COLO668 (cell line): ENCODE results near the gene ABCC6.
"Not testable (repeated sequence)": the region's sequence is repeated elsewhere in the genome, so short reads cannot be mapped to it uniquely, and the experiment has no call there.

Experiments
- DNase-seq: peaks from one replicate; lab custom pipeline; 2025; ENCODE audit not compliant: unreplicated experiment; lab: John Stamatoyannopoulos, UW

Gene ABCC6

GRCh38 chr16:16222850-16223661 is at the start of gene ABCC6:
TSS of gene ABCC6 (minus strand) at chr16:16223494. CDS start at chr16:16223434, 60 bp downstream.
- DNase-seq = not testable (repeated sequence)

- not testable (repeated sequence) for DNase-seq
Measured at GRCh38 chr16:16272573-16273221, 49.4 kb upstream of the ABCC6 start.

GRCh38 chr16:16271658-16272057 is 48.4 kb upstream of the ABCC6 start:
- not testable (repeated sequence) for DNase-seq

- not testable (repeated sequence) for DNase-seq
Measured at GRCh38 chr16:16268185-16268808, 45.0 kb upstream of the ABCC6 start.

- DNase-seq = not testable (repeated sequence)
Measured at GRCh38 chr16:16267708-16268107, 44.4 kb upstream of the ABCC6 start.

- DNase-seq = not testable (repeated sequence)
Measured at GRCh38 chr16:16265044-16265443, 41.8 kb upstream of the ABCC6 start.

GRCh38 chr16:16263947-16264346 is 40.7 kb upstream of the ABCC6 start:
- not testable (repeated sequence) for DNase-seq

GRCh38 chr16:16262954-16263555 is 39.8 kb upstream of the ABCC6 start:
- not testable (repeated sequence) for DNase-seq

GRCh38 chr16:16259971-16260370 is 36.7 kb upstream of the ABCC6 start:
- not testable (repeated sequence) for DNase-seq

- not testable (repeated sequence) for DNase-seq
Measured at GRCh38 chr16:16258822-16259221, 35.5 kb upstream of the ABCC6 start.

GRCh38 chr16:16257301-16257923 is 34.1 kb upstream of the ABCC6 start:
- DNase-seq = not testable (repeated sequence)

GRCh38 chr16:16252377-16252776 is 29.1 kb upstream of the ABCC6 start:
- not testable (repeated sequence) for DNase-seq

GRCh38 chr16:16249621-16250330 is 26.5 kb upstream of the ABCC6 start:
- not testable (repeated sequence) for DNase-seq

- not testable (repeated sequence) for DNase-seq
Measured at GRCh38 chr16:16247439-16247838, 24.1 kb upstream of the ABCC6 start.

- DNase-seq = not testable (repeated sequence)
Measured at GRCh38 chr16:16246578-16247262, 23.4 kb upstream of the ABCC6 start.

GRCh38 chr16:16243886-16244285 is 20.6 kb upstream of the ABCC6 start:
- not testable (repeated sequence) for DNase-seq

- not testable (repeated sequence) for DNase-seq
Measured at GRCh38 chr16:16240667-16241066, 17.4 kb upstream of the ABCC6 start.

- not testable (repeated sequence) for DNase-seq
Measured at GRCh38 chr16:16237738-16238137, 14.4 kb upstream of the ABCC6 start.

GRCh38 chr16:16237071-16237470 is 13.8 kb upstream of the ABCC6 start:
- not testable (repeated sequence) for DNase-seq

GRCh38 chr16:16232692-16233061 is 9.4 kb upstream of the ABCC6 start:
- not testable (repeated sequence) for DNase-seq
